Astrocyte of the cerebellum (primary cell): ENCODE data around the gene POP4.

Source experiments
- DNase-seq: peaks from one replicate; pipeline ENCODE4 v3.0.0-alpha.2; 2011; ENCODE audit warnings: low read depth
- H3K4me3 ChIP-seq: 2 replicates; pipeline ENCODE4 v1.5.1; 2011; ENCODE audit warnings: mild to moderate bottlenecking, low read depth, low read length, moderate library complexity
- CTCF ChIP-seq: IDR thresholded peaks from 2 replicates; pipeline ENCODE4 v1.5.1; 2012; ENCODE audit warnings: low read length, low read depth, moderate library complexity, mild to moderate bottlenecking; ENCODE audit errors: missing control alignments
- in situ Hi-C: cut with HindIII; loops from 2 replicates; pipeline ENCODE4 v1.10.0; 2017; ENCODE audit warnings: low sequenced_read_pairs

Gene POP4

DNA sequence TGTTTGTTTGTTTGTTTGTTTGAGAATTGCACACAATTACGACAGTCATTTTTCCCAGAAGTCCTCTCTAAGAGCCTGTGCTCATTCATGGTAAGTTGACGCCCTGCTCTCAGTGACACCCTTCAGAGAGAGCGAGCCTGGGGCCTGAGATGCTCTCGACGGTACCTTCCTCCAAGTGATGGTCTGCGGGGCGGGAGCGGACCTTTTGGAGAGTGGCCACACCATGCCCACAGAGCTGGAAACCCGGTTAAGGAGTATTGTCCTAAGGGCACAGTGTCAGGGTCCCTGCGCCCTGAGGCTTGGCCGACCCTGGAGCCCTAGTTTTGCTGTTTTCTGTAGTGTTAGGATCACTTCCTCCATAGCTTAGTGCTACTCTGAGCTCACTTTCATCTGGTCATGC is 3.6 kb downstream of the POP4 start:
- H3K4me3 ChIP-seq: no peak overlapping the region
- no peak for DNase-seq
- in situ Hi-C loops: loop anchor here (5.0 to 25.0 kb wide), 4 partner anchors 38 to 1028 kb away; partner anchors contain the start of gene C19orf12
- TF ChIP-seq CTCF: no peak

- H3K4me3 ChIP-seq: no peak overlapping the region
- TF ChIP-seq CTCF: no peak
- in situ Hi-C loops: loop anchor here (25.0 kb wide), 2 partner anchors 227 to 1027 kb away; no protein-coding TSS in a partner anchor
- no peak for DNase-seq
Observed at GRCh38 chr19:29610213-29610573, 4.1 kb downstream of the POP4 start.

GRCh38 chr19:29610574-29611271 is 4.6 kb downstream of the POP4 start:
- peak; percentile 87 for TF ChIP-seq CTCF
- DNase-seq: peak; percentile 70
- in situ Hi-C loops: loop anchor here (25.0 kb wide), 2 partner anchors 227 to 1027 kb away; no protein-coding TSS in a partner anchor
- no peak overlapping the region for H3K4me3 ChIP-seq

DNA sequence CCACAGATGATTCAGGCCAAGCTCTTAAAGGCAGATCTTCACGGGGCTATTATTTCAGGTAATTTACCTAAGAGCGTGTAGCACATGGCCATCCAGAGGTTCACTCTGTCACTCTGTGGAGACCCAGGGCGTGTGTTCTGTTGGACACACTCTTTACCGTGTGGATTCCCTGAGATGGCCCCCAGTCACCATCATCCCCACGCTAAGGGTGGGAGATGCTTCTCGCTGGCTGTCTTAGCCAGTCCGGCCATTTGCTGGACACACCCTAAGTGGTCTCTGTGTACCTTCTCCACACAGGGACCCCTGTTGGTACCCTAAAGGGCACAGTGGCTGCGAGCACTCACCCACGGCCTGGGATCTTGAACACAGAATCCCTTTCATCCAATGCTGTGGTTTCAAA is 6.0 kb downstream of the POP4 start:
- TF ChIP-seq CTCF: no peak
- DNase-seq: no peak
- in situ Hi-C loops: loop anchor here (25.0 kb wide), 2 partner anchors 225 to 1025 kb away; no protein-coding TSS in a partner anchor
- no peak overlapping the region for H3K4me3 ChIP-seq

DNA sequence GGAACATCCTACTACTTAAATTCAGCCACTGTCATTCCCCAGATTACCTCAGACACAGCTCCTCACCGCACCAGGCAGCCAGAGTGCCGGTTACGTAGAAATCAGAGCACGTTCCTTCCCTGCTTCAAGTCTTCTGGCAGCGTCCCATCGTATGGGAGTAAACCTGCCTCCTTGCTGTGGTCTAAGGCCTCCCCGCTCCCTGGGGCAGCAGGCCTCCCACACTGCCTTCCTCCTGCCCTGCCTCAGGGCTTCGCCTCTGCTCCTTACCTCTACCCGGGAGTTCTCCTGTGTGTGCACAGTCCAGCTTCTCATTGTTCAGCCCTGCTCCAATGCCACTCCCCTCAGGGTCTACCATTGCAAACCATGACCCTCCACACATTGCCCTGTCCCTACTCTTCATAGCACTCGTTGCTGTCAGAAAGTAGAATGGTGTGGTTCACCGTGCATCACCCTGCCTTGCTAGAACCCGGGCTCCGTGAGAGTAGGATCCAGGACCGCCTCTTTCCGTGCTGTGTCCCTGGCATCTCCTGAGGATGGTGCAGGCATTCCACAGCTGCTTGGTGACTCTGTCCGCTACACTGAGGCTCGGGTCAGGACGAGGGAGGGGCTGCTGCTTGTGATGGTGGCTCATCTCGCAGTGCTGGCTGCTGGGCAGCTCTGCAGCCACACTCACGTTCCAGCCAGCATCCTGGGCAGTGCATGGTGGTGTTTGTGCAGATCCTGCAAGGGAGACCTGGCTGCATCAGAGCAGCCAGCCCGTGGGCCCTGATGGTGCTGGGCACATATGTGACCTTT is 6.9 kb downstream of the POP4 start:
- DNase-seq: no peak
- no peak for TF ChIP-seq CTCF
- in situ Hi-C loops: loop anchor here (25.0 kb wide), 2 partner anchors 224 to 1024 kb away; no protein-coding TSS in a partner anchor
- H3K4me3 ChIP-seq: no peak overlapping the region

DNA sequence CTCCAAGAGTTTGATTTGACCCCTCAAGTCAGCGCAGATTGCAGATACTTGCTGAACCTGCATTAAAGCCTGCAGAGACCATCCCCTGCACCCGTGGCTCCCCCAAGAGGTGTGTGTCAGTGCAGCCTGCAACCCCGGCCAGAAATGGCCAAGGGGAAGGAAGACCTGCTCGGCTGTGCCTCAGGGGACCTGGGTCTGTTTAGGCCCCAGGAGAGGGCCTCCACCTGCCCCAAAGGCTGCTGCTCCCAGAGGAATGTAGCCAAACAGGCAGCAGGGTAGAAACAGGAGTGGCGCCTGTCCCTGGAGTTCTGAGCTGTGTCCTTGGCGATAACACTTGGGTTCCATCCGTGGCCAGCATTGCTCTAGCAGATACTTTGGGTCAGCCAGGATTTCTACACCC is 8.0 kb downstream of the POP4 start:
- no peak overlapping the region for H3K4me3 ChIP-seq
- TF ChIP-seq CTCF: no peak
- in situ Hi-C loops: loop anchor here (25.0 kb wide), 2 partner anchors 223 to 1023 kb away; no protein-coding TSS in a partner anchor
- no peak for DNase-seq
